A549 (cell line): ENCODE results near the gene ADAM19. TPM values are rescaled to one million over a fixed set of nuclear protein-coding genes. Genes with fewer than 3 reads are reported as not detected.

Experiments
- ATAC-seq, 2 experiments: fragments of 200-7000 bp in 1 of 2; fragments of >200 bp in 1 of 2; cut with Nextera tagmentation in 1 of 2; cut with Tn5 transposase in 1 of 2; 3 replicates each; pipeline versions ENCODE4 v1.8.0 to v1.9.1; 2018 to 2020; ENCODE audit warnings: mild to moderate bottlenecking in 1 of 2, moderate library complexity in 1 of 2
- CTCF ChIA-PET: fragments of 300-600 bp; sonication (Branson Sonifier 250); formaldehyde crosslinking; extraction: SDS; loops from one replicate; lab custom pipeline; 2021; ENCODE audit warnings: antibody characterized with exemption, inconsistent platforms; lab: Yijun Ruan, JAX
- POLR2A ChIA-PET: fragments of 350-600 bp; formaldehyde crosslinking; extraction: SDS; loops from one replicate; lab custom pipeline; 2021; ENCODE audit warnings: antibody characterized with exemption, inconsistent platforms; lab: Yijun Ruan, JAX
- DNase-seq, 2 experiments: peaks; one replicate each; pipeline versions ENCODE4 v3.0.0 to v3.0.0-alpha.2; 2011 to 2016; ENCODE audit warnings: low read depth in 1 of 2, low spot score in 1 of 2
- FAIRE-seq: peaks from 2 replicates; lab custom pipeline; 2011; peaks lifted over from hg19 to GRCh38; lab: Jason Lieb, UNC
- H3K27ac ChIP-seq, 2 experiments: fragments of >200 bp; sonication (Bioruptor Twin); formaldehyde crosslinking; 3 replicates each; pipeline ENCODE4 v1.5.1; 2016 to 2017
- H3K4me1 ChIP-seq: fragments of >200 bp; sonication (Bioruptor Twin); formaldehyde crosslinking; 3 replicates; pipeline ENCODE4 v1.6.1; 2016
- H3K4me2 ChIP-seq: fragments of >200 bp; sonication (Bioruptor Twin); formaldehyde crosslinking; 3 replicates; pipeline ENCODE4 v1.6.1; 2016
- H3K4me3 ChIP-seq: fragments of >200 bp; sonication (Bioruptor Twin); formaldehyde crosslinking; 3 replicates; pipeline ENCODE4 v1.5.1; 2016
- H3K9me3 ChIP-seq: fragments of >200 bp; sonication (Bioruptor Twin); formaldehyde crosslinking; 3 replicates; pipeline ENCODE4 v1.6.1; 2016
- BHLHE40 ChIP-seq: IDR thresholded peaks from 2 replicates; pipeline ENCODE4 v1.6.1; 2012; ENCODE audit warnings: low read depth, low read length, inconsistent platforms
- CBX8 ChIP-seq: fragments of 200-600 bp; sonication (generic); IDR thresholded peaks from 2 replicates; pipeline ENCODE4 v1.6.1; 2016
- CEBPB ChIP-seq, 2 experiments: fragments of >200 bp in 1 of 2; sonication (Bioruptor Twin) in 1 of 2; formaldehyde crosslinking in 1 of 2; IDR thresholded peaks; 2 replicates each; pipeline ENCODE4 v1.6.1; 2012 to 2016
- CHD4 ChIP-seq: fragments of 200-600 bp; sonication (generic); IDR thresholded peaks from 2 replicates; pipeline ENCODE4 v1.6.1; 2016; ENCODE audit warnings: antibody characterized with exemption, mild to moderate bottlenecking, borderline replicate concordance
- EP300 ChIP-seq, 2 experiments: fragments of >200 bp; sonication (Bioruptor Twin); formaldehyde crosslinking; IDR thresholded peaks; 2 replicates in 1 of 2; 3 replicates in 1 of 2; pipeline ENCODE4 v1.6.1; 2016 to 2017
- FOSB ChIP-seq: fragments of 250-450 bp; sonication (Bioruptor Pico); IDR thresholded peaks from 2 replicates; pipeline ENCODE4 v1.5.0; 2020; ENCODE audit warnings: mild to moderate bottlenecking, moderate library complexity
- FOXS1 ChIP-seq: fragments of 250-450 bp; sonication (Bioruptor Pico); IDR thresholded peaks from 2 replicates; pipeline ENCODE4 v1.5.0; 2020; ENCODE audit warnings: mild to moderate bottlenecking, moderate library complexity
- HDAC2 ChIP-seq: fragments of 200-600 bp; sonication (generic); IDR thresholded peaks from 2 replicates; pipeline ENCODE4 v1.6.1; 2016
- HEYL ChIP-seq: fragments of 250-450 bp; sonication (Bioruptor Pico); IDR thresholded peaks from 2 replicates; pipeline ENCODE4 v1.8.0; 2021; ENCODE audit warnings: mild to moderate bottlenecking, moderate library complexity
- HOXB13 ChIP-seq: fragments of 250-450 bp; sonication (Bioruptor Pico); IDR thresholded peaks from 2 replicates; pipeline ENCODE4 v1.5.0; 2020; ENCODE audit warnings: low read depth, mild to moderate bottlenecking, moderate library complexity
- JUNB ChIP-seq: fragments of >200 bp; sonication (Bioruptor Twin); formaldehyde crosslinking; IDR thresholded peaks from 2 replicates; pipeline ENCODE4 v1.6.1; 2016
- KDM1A ChIP-seq: fragments of 200-600 bp; sonication (generic); IDR thresholded peaks from 2 replicates; pipeline ENCODE4 v1.6.1; 2016; ENCODE audit warnings: low read depth, mild to moderate bottlenecking
- KDM5A ChIP-seq: fragments of 200-600 bp; sonication (generic); IDR thresholded peaks from 2 replicates; pipeline ENCODE4 v1.6.1; 2016; ENCODE audit warnings: antibody characterized with exemption, mild to moderate bottlenecking
- MAFK ChIP-seq: fragments of 450-650 bp; IDR thresholded peaks from 2 replicates; pipeline ENCODE4 v1.6.1; 2014; ENCODE audit not compliant: partially characterized antibody
- MAX ChIP-seq: IDR thresholded peaks from 2 replicates; pipeline ENCODE4 v1.6.1; 2012
- NFE2L2 ChIP-seq: fragments of 150-350 bp; conservative IDR thresholded peaks from 2 replicates; pipeline ENCODE4 v1.6.1; 2014; ENCODE audit warnings: low read length
- NPAS2 ChIP-seq: fragments of 250-450 bp; sonication (Bioruptor Pico); IDR thresholded peaks from 2 replicates; pipeline ENCODE4 v1.8.0; 2022; ENCODE audit warnings: mild to moderate bottlenecking, moderate library complexity, borderline replicate concordance
- NR3C1 ChIP-seq: fragments of >200 bp; sonication (Bioruptor Twin); formaldehyde crosslinking; IDR thresholded peaks from 3 replicates; pipeline ENCODE4 v1.6.1; 2017
- PHF8 ChIP-seq: fragments of 200-600 bp; sonication (generic); IDR thresholded peaks from 2 replicates; pipeline ENCODE4 v1.6.1; 2016; ENCODE audit warnings: low read depth, mild to moderate bottlenecking, antibody characterized with exemption, moderate library complexity, borderline replicate concordance
- RAD21 ChIP-seq, 2 experiments: fragments of >200 bp in 1 of 2; sonication (Bioruptor Twin) in 1 of 2; formaldehyde crosslinking in 1 of 2; IDR thresholded peaks in 1 of 2; conservative IDR thresholded peaks in 1 of 2; 2 replicates in 1 of 2; 3 replicates in 1 of 2; pipeline ENCODE4 v1.6.1; 2012 to 2018; ENCODE audit warnings: inconsistent platforms in 1 of 2
- RARB ChIP-seq: fragments of 250-450 bp; sonication (Bioruptor Pico); IDR thresholded peaks from 2 replicates; pipeline ENCODE4 v1.8.0; 2021; ENCODE audit warnings: mild to moderate bottlenecking, moderate library complexity
- SMC3 ChIP-seq: fragments of >200 bp; sonication (Bioruptor Twin); formaldehyde crosslinking; IDR thresholded peaks from 3 replicates; pipeline ENCODE4 v1.6.1; 2018; ENCODE audit warnings: inconsistent platforms
- SREBF2 ChIP-seq: fragments of 450-650 bp; IDR thresholded peaks from 2 replicates; pipeline ENCODE4 v1.6.1; 2014; ENCODE audit warnings: mild to moderate bottlenecking, moderate library complexity
- TP53 ChIP-seq: fragments of 250-450 bp; sonication (Bioruptor Pico); IDR thresholded peaks from 2 replicates; pipeline ENCODE4 v1.5.0; 2021; ENCODE audit warnings: mild to moderate bottlenecking, moderate library complexity
- ZC3H11A ChIP-seq: fragments of 450-650 bp; IDR thresholded peaks from 2 replicates; pipeline ENCODE4 v1.6.1; 2014; ENCODE audit warnings: antibody characterized with exemption, mild to moderate bottlenecking
- ZFP36 ChIP-seq: fragments of 450-650 bp; IDR thresholded peaks from 2 replicates; pipeline ENCODE4 v1.6.1; 2014; ENCODE audit warnings: borderline replicate concordance; ENCODE audit not compliant: partially characterized antibody
- ZNF302 ChIP-seq: fragments of 250-450 bp; sonication (Bioruptor Pico); IDR thresholded peaks from 2 replicates; pipeline ENCODE4 v1.9.0; 2021; ENCODE audit warnings: inconsistent platforms, mild to moderate bottlenecking, moderate library complexity
- ZSCAN20 ChIP-seq: fragments of 250-450 bp; sonication (Bioruptor Pico); IDR thresholded peaks from 2 replicates; pipeline ENCODE4 v1.8.0; 2022; ENCODE audit warnings: mild to moderate bottlenecking, moderate library complexity
- WGBS: methylation state at CpG from one replicate; pipeline ENCODE4 v1.1.6; 2017; ENCODE audit errors: missing lambda C conversion rate; 5-methylcytosine and 5-hydroxymethylcytosine counted together
- polyA plus RNA-seq, 4 experiments: library from polyadenylated mRNA; depleted of rRNA in 3 of 4; stranded (reverse); fragments of >200 nt; fragmentation: RNase III in 1 of 4; extraction: RNeasy Plus Mini Kit Qiagen cat#74134 plus additional on column Dnase treatment in 1 of 4; gene quantifications; 2 replicates in 3 of 4; 3 replicates in 1 of 4; pipeline ENCODE4 v1.2.3, GENCODE V29; 2011 to 2017
- TF ChIP-seq, protein P1 (sequence below): IDR thresholded peaks from 2 replicates; pipeline ENCODE4 v1.6.1; 2012
- TF ChIP-seq, protein P2 (sequence below): fragments of >200 bp; sonication (Bioruptor Twin); formaldehyde crosslinking; IDR thresholded peaks from 3 replicates; pipeline ENCODE4 v1.6.1; 2016

The ADAM19 gene
- polyA plus RNA-seq, 2 of the 4 experiments (the other 2 are of a cell fraction): 7.7 to 15.2 TPM

- Histone ChIP-seq H3K4me2 (no peak overlapping the region), H3K9me3 (no peaks in the 10 kb centered on the region), H3K4me3 (no peak overlapping the region), H3K27ac (no peak overlapping the region; a peak in 1 of 6 replicates), H3K4me1 (peaks cover 47% of the 10 kb centered on the region)
- 94% methylated on average over 2 of the region's 2 CpGs for WGBS
- POLR2A ChIA-PET: no interaction called here
- CTCF ChIA-PET: interaction anchor here (1.2 kb wide), 1 partner anchor 12 kb away, joined by 3 read pairs; no protein-coding TSS in a partner anchor
- no peak for ATAC-seq
- FAIRE-seq: no peak
- DNase-seq: no peak
- TF ChIP-seq CEBPB (IDR thresholded peaks at IDR 0.05) (no peak), FOSB (no peak), RAD21 (conservative IDR thresholded peaks at IDR 0.05 in 1 of 2, IDR thresholded peaks at IDR 0.05 in 1 of 2) (no peak), TP53 (CRISPR knock-in tag) (no peak), HEYL (CRISPR knock-in tag) (no peak), HOXB13 (CRISPR knock-in tag) (no peak), NPAS2 (CRISPR knock-in tag) (no peak), NFE2L2 (no peak), KDM5A (no peak), CBX8 (no peak), MAFK (no peak), EP300 (IDR thresholded peaks at IDR 0.05) (no peak), FOXS1 (CRISPR knock-in tag) (no peak), JUNB (no peak), HDAC2 (no peak)
- TF ChIP-seq, protein P1, sequence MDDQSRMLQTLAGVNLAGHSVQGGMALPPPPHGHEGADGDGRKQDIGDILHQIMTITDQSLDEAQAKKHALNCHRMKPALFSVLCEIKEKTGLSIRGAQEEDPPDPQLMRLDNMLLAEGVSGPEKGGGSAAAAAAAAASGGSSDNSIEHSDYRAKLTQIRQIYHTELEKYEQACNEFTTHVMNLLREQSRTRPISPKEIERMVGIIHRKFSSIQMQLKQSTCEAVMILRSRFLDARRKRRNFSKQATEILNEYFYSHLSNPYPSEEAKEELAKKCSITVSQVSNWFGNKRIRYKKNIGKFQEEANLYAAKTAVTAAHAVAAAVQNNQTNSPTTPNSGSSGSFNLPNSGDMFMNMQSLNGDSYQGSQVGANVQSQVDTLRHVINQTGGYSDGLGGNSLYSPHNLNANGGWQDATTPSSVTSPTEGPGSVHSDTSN: no peak
These were observed 60.6 kb downstream of the ADAM19 start for GRCh38 chr5:157514974-157515373.

DNA sequence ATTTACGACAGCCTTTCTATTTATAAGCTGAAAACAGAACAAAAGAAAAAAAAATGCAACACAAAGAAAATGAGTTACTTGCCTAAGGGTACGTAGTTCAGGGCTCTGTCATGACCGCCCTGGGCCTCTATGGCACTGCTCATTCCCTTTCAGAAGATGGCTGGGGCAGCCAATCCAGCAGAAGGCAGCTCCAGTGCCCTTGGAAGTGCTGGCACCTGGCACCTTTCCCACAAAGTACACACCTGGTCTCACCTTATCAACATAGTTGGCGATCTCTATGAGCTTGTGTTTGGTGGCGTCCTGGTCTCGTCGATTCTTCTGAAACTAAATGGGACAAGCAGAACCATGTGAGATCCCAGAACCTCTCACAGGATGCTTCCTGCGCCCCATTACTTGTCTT, 62.4 kb downstream of the ADAM19 start:
- H3K4me3 ChIP-seq: no peak overlapping the region
- H3K4me2 ChIP-seq: no peak overlapping the region
- CTCF ChIA-PET: interaction anchor here (0.6 to 2.1 kb wide), 7 partner anchors 12 to 231 kb away, joined by 3 to 8 read pairs (median 3); partner anchors contain the start of gene LSM11
- no peaks in the 10 kb centered on the region for H3K9me3 ChIP-seq
- DNase-seq (no peak), ATAC-seq (no peak), FAIRE-seq (no peak)
- H3K27ac ChIP-seq: peak overlapping the region in 1 of 2 experiments; percentile 82; a peak in 1 of 6 replicates
- WGBS: 95% methylated on average over 8 of the region's 8 CpGs
- TF ChIP-seq, protein P2, sequence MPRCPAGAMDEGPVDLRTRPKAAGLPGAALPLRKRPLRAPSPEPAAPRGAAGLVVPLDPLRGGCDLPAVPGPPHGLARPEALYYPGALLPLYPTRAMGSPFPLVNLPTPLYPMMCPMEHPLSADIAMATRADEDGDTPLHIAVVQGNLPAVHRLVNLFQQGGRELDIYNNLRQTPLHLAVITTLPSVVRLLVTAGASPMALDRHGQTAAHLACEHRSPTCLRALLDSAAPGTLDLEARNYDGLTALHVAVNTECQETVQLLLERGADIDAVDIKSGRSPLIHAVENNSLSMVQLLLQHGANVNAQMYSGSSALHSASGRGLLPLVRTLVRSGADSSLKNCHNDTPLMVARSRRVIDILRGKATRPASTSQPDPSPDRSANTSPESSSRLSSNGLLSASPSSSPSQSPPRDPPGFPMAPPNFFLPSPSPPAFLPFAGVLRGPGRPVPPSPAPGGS: no peak
- TF ChIP-seq ZSCAN20 (CRISPR knock-in tag): no peak
- TF ChIP-seq BHLHE40: no peak
- no peak for TF ChIP-seq MAX
- TF ChIP-seq NR3C1: no peak
- TF ChIP-seq ZFP36: no peak
- TF ChIP-seq KDM1A: no peak
- TF ChIP-seq CHD4: no peak
- TF ChIP-seq HOXB13 (CRISPR knock-in tag): no peak
- TF ChIP-seq FOXS1 (CRISPR knock-in tag): no peak
- no peak for TF ChIP-seq PHF8
- no peak for TF ChIP-seq ZC3H11A
- no peak for TF ChIP-seq NPAS2 (CRISPR knock-in tag)
- TF ChIP-seq ZNF302 (CRISPR knock-in tag): no peak
- TF ChIP-seq RARB: no peak
- TF ChIP-seq HEYL (CRISPR knock-in tag): no peak
- TF ChIP-seq SMC3: no peak
- TF ChIP-seq SREBF2: no peak
- POLR2A ChIA-PET: no interaction called here
- H3K4me1 ChIP-seq: peaks cover 47% of the 10 kb centered on the region
